ENCODE measurements around the gene TMCC3. TPM values are rescaled to one million over a fixed set of nuclear protein-coding genes. Genes with fewer than 3 reads are reported as not detected.
"Not testable (repeated sequence)": the region's sequence is repeated elsewhere in the genome, so short reads cannot be mapped to it uniquely, and the experiment has no call there.

TMCC3 gene
- total RNA-seq: under 1 TPM in 1 of 2 experiments, not detected in 1; 0.05 TPM

DNA sequence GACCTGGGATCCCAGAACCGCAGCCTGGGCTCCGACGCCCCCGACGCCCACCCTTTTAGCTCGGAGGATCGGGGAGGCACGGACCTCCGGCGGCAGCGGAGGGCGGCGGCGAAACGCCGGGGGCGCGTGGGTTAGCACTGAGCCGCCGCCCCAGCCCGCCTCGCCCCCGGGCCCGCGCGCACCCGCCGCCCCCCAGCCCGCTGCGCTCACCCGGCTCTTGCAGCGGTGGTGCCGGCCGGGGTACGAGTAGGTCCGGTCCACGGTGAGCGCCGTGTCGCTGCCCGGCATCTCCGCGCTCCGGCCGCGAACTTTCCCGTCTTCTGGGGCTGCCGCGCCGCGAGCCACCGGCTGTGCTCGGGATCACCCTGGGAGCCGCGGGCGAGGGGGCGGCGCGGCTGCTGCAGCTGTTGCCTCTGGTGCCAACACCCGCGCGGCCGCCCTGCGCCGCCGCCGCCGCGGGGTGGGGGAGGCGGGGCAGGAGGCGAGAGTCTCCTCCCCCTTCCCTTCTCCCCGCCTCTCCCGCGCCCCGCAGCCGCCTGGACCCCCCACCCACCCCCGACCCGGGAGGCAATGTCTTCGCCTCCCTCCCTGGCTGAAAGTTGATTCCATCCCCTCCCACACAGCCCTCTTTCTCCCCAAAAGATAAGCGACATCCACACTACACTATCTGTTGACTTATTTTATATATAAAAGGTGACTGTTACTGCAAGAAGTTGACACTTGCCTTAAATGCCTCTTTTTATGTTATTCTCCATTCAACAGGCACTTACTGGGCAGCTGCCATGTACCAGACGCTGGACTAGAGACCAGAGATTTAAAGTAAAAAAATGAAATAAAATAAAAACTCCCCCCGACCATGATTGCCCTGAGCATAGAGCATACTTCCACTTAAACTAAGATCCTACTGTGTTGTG lies at the start of gene TMCC3:
TMCC3 (minus strand) TSS at position 415 of the 914 bp plus-strand sequence; CDS start at position 288, 127 bp downstream.
- Mint-ChIP-seq H3K27me3 (ENCODE audit: low read depth) (peaks cover 47% of the 10 kb centered on the region), H3K9me3 (no peaks in the 10 kb centered on the region), H3K4me3 (peak within 1 kb of the TSS; percentile 65), H3K36me3 (ENCODE audit: low read depth) (no peaks in the 10 kb centered on the region), H3K4me1 (ENCODE audit: low read depth) (peaks cover 3% of the 10 kb centered on the region), H3K27ac (no peak within 1 kb of the TSS)
- CTCF ChIA-PET: no interaction called here
- intact Hi-C loops (cut with micrococcal nuclease): no loop called here
- DNase-seq: no peak

- Mint-ChIP-seq H3K27ac (no peak overlapping the region), H3K4me3 (no peak overlapping the region), H3K27me3 (ENCODE audit: low read depth) (peaks cover 3% of the 10 kb centered on the region), H3K4me1 (ENCODE audit: low read depth) (no peaks in the 10 kb centered on the region), H3K9me3 (no peaks in the 10 kb centered on the region), H3K36me3 (ENCODE audit: low read depth) (no peaks in the 10 kb centered on the region)
- CTCF ChIA-PET: interaction anchor here (0.6 kb wide), 1 partner anchor 19 kb away, joined by 4 read pairs; no protein-coding TSS in a partner anchor
- no peak for DNase-seq
- intact Hi-C loops (cut with micrococcal nuclease): no loop called here
Measured at GRCh38 chr12:94699801-94700200, 49.4 kb upstream of the TMCC3 start.

DNA sequence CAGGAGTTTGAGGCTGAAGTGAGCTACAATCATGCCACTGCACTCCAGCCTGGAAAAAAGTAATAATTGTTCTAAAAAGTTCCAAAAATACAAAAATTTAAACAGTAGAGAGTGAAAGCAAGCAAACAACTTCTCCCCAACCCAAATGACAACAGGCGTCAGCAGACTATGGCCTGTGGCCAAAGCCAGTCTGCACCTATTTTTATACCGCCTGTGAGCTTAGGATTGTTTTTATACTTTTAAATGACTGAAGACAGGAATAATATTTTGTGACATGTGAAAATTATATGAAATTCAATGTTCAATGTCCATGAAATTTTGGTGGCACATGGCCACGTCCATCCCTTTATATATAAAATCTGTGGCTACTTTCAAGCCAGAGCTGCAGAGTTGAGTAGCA lies 48.2 kb upstream of the TMCC3 start:
- H3K36me3 Mint-ChIP-seq (ENCODE audit: low read depth): no peaks in the 10 kb centered on the region

DNA sequence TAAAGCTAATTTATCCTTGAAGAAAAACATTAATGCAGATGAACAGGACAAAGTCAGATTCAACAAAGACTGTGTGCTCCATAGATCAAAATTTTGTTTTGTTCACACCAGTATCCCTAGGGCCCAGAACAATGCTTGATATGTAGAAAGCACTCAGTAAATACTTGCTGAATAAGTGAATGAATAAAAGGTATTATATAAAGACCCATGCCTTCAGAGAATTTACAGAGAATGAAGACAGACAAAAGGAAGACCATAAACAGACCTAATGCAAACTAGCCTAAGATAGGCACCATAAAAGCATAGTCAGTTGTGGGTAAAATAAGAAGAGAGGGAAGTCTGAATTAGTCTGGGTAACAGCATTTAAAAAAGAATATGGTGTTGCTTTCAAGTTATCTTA lies 47.3 kb upstream of the TMCC3 start:
- intact Hi-C loops (cut with micrococcal nuclease): no loop called here
- CTCF ChIA-PET: no interaction called here
- H3K27me3 Mint-ChIP-seq (ENCODE audit: low read depth): peaks cover 3% of the 10 kb centered on the region
- H3K4me3 Mint-ChIP-seq: no peak overlapping the region
- H3K27ac Mint-ChIP-seq: no peak overlapping the region
- no peaks in the 10 kb centered on the region for H3K9me3 Mint-ChIP-seq
- H3K4me1 Mint-ChIP-seq (ENCODE audit: low read depth): no peaks in the 10 kb centered on the region
- DNase-seq: no peak
- H3K36me3 Mint-ChIP-seq (ENCODE audit: low read depth): no peaks in the 10 kb centered on the region

More for the DNA sequence above, 48.2 kb upstream of the TMCC3 start:
- intact Hi-C loops (cut with micrococcal nuclease): no loop called here
- Mint-ChIP-seq H3K27ac (no peak overlapping the region), H3K4me1 (ENCODE audit: low read depth) (no peaks in the 10 kb centered on the region), H3K9me3 (no peaks in the 10 kb centered on the region), H3K4me3 (no peak overlapping the region), H3K27me3 (ENCODE audit: low read depth) (peaks cover 3% of the 10 kb centered on the region)
- CTCF ChIA-PET: no interaction called here
- DNase-seq: no peak

DNA sequence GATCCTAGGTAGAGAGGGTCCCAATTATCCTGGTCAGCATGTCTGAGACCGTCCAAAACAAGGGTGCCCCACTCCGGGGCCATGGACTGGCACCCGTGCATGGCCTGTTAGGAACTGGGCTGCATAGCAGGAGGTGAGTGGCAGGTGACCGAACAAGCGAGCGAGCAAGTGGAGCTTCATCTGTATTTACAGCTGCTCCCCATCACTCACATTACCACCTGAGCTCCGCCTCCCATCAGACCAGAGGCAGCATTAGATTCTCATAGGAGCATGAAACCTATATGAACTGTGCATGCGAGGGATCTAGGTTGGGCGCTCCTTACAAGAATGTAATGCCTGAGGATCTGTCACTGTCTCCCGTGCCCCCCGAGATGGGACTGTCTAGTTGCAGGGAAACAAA lies 44.4 kb upstream of the TMCC3 start:
- intact Hi-C loops (cut with micrococcal nuclease): no loop called here
- H3K36me3 Mint-ChIP-seq (ENCODE audit: low read depth): no peaks in the 10 kb centered on the region
- H3K27ac Mint-ChIP-seq: no peak overlapping the region
- no peak overlapping the region for H3K4me3 Mint-ChIP-seq
- CTCF ChIA-PET: no interaction called here
- peaks cover 3% of the 10 kb centered on the region for H3K27me3 Mint-ChIP-seq (ENCODE audit: low read depth)
- peaks cover 6% of the 10 kb centered on the region for H3K4me1 Mint-ChIP-seq (ENCODE audit: low read depth)
- DNase-seq: no peak
- H3K9me3 Mint-ChIP-seq: no peaks in the 10 kb centered on the region

- peak; percentile 11 for DNase-seq
- H3K27me3 Mint-ChIP-seq (ENCODE audit: low read depth); H3K9me3 Mint-ChIP-seq; H3K4me1 Mint-ChIP-seq (ENCODE audit: low read depth); H3K36me3 Mint-ChIP-seq (ENCODE audit: low read depth); intact Hi-C loops (cut with micrococcal nuclease); CTCF ChIA-PET; H3K27ac Mint-ChIP-seq; H3K4me3 Mint-ChIP-seq: not testable (repeated sequence)
Measured at GRCh38 chr12:94692826-94693225, 42.5 kb upstream of the TMCC3 start.

DNA sequence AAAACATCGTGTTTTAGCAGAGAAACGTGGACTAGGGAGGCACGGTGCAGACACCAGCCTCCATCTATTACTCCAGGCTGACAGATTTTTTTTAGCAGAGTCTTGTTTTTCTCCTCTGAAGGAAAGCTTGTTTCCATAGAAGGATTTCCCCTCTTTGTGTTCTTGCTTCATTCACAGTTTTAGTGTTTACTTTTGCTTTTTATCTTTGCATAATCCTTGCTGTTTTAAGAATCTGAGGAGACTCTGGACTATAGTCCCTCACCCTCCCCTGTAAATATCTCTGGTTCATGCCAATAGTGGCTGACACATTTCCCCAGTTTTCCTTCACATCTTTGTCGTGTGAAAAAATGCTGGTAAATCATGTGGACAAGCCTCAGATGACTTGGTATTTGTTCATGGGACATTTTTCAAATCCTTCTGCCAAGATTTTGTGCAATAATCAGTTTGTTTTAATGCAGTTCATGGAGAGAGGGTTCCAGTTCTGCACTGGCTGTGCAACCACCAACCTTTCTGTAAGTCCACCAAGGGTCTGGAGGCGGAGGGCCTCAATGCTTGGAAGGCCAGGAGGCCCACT lies 39.9 kb upstream of the TMCC3 start:
- intact Hi-C loops (cut with micrococcal nuclease): no loop called here
- no peak overlapping the region for H3K27ac Mint-ChIP-seq
- no peak for DNase-seq
- no peak overlapping the region for H3K4me3 Mint-ChIP-seq
- H3K36me3 Mint-ChIP-seq (ENCODE audit: low read depth): no peaks in the 10 kb centered on the region
- no peaks in the 10 kb centered on the region for H3K27me3 Mint-ChIP-seq (ENCODE audit: low read depth)
- CTCF ChIA-PET: interaction anchor here (0.6 kb wide), 1 partner anchor 28 kb away, joined by 4 read pairs; no protein-coding TSS in a partner anchor
- H3K9me3 Mint-ChIP-seq: no peaks in the 10 kb centered on the region
- H3K4me1 Mint-ChIP-seq (ENCODE audit: low read depth): peaks cover 6% of the 10 kb centered on the region

DNA sequence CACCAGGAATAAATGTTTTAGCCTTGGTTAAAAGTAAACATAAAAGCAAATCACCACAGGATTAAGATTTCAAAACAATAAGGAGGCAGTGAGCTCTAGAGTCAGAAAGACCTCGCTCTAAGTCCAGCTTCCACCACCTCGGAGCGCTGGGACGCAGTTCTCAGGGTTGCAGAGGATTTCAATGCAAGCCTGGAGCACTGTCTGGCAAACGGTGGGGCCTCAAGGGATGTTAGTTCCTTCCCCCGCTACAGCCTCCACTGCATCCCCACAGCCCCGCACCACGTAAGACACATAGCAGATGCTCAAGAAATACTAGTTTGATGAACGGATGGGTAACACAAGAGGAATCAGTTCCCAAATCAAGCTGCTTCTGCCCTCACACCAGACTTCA lies 39.3 kb upstream of the TMCC3 start:
- no peak overlapping the region for H3K4me3 Mint-ChIP-seq
- H3K27me3 Mint-ChIP-seq (ENCODE audit: low read depth): no peaks in the 10 kb centered on the region
- intact Hi-C loops (cut with micrococcal nuclease): loop anchor here (1.0 to 5.0 kb wide), 3 partner anchors 17 to 67 kb away; no protein-coding TSS in a partner anchor
- no peak for DNase-seq
- H3K9me3 Mint-ChIP-seq: no peaks in the 10 kb centered on the region
- H3K4me1 Mint-ChIP-seq (ENCODE audit: low read depth): peaks cover 6% of the 10 kb centered on the region
- CTCF ChIA-PET: no interaction called here
- H3K27ac Mint-ChIP-seq: no peak overlapping the region
- no peaks in the 10 kb centered on the region for H3K36me3 Mint-ChIP-seq (ENCODE audit: low read depth)

DNA sequence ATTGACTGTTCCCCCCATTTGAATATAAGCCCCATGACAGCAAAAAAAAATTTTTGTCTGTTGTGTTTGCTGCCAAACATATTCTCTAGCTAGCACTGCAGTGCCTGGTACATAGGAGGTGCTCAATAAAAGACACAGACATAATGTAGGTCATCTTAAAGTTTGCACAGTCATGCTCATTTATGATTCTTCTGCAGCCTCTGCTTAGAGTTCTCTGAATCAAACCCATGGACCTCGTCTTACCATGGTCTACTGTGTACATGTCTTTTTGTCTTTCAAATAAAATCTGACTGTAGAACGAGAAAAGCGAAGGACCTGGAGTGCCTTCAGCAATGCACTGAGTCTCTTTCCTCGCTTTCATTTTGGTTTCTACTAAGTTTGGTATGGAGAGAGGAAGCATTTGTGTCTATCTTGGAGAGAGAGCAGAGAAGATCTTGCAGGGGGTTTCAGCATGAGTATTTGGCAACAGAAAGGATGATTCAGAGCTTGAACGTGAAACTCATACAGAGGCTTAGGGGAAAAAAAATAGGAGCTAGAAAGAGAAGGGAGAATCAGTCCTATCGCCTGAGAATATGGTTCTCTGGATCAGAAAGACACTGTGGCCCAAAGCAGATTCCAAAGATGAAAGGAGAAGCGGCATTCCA lies 38.8 kb upstream of the TMCC3 start:
- H3K4me1 Mint-ChIP-seq (ENCODE audit: low read depth): peaks cover 6% of the 10 kb centered on the region
- H3K4me3 Mint-ChIP-seq: no peak overlapping the region
- CTCF ChIA-PET: no interaction called here
- no peaks in the 10 kb centered on the region for H3K9me3 Mint-ChIP-seq
- intact Hi-C loops (cut with micrococcal nuclease): loop anchor here (1.0 to 5.0 kb wide), 3 partner anchors 17 to 67 kb away; no protein-coding TSS in a partner anchor
- no peak for DNase-seq
- H3K36me3 Mint-ChIP-seq (ENCODE audit: low read depth): no peaks in the 10 kb centered on the region
- no peak overlapping the region for H3K27ac Mint-ChIP-seq
- no peaks in the 10 kb centered on the region for H3K27me3 Mint-ChIP-seq (ENCODE audit: low read depth)

- Mint-ChIP-seq H3K9me3 (no peaks in the 10 kb centered on the region), H3K27ac (no peak overlapping the region), H3K4me1 (ENCODE audit: low read depth) (peaks cover 6% of the 10 kb centered on the region), H3K27me3 (ENCODE audit: low read depth) (no peaks in the 10 kb centered on the region), H3K36me3 (ENCODE audit: low read depth) (no peaks in the 10 kb centered on the region), H3K4me3 (no peak overlapping the region)
- CTCF ChIA-PET: no interaction called here
- DNase-seq: no peak
- intact Hi-C loops (cut with micrococcal nuclease): loop anchor here (2.0 to 5.0 kb wide), 2 partner anchors 43 to 66 kb away; no protein-coding TSS in a partner anchor
Measured at GRCh38 chr12:94687891-94688290, 37.5 kb upstream of the TMCC3 start.

- CTCF ChIA-PET: no interaction called here
- Mint-ChIP-seq H3K4me1 (ENCODE audit: low read depth) (peaks cover 6% of the 10 kb centered on the region), H3K9me3 (no peaks in the 10 kb centered on the region), H3K36me3 (ENCODE audit: low read depth) (no peaks in the 10 kb centered on the region), H3K27ac (no peak overlapping the region), H3K4me3 (no peak overlapping the region), H3K27me3 (ENCODE audit: low read depth) (no peaks in the 10 kb centered on the region)
- no peak for DNase-seq
- intact Hi-C loops (cut with micrococcal nuclease): loop anchor here (5.0 kb wide), 1 partner anchor 65 kb away; no protein-coding TSS in a partner anchor
Measured at GRCh38 chr12:94686834-94687628, 36.7 kb upstream of the TMCC3 start.

Data from activated naive CD4-positive, alpha-beta T cell treated with anti-CD3 and anti-CD28 coated beads for 36 hours (primary cell).